H1 (cell line): ENCODE results near the gene MYOM1. TPM values are rescaled to one million over a fixed set of nuclear protein-coding genes. Genes with fewer than 3 reads are reported as not detected.

Experiments used
- CTCF ChIA-PET: fragments of 300-600 bp; sonication (Branson Sonifier 250); formaldehyde crosslinking; loops from one replicate; lab custom pipeline; 2021; ENCODE audit not compliant: partially characterized antibody; lab: Charles Lee
- POLR2A ChIA-PET: fragments of 300-600 bp; sonication (Branson Sonifier 250); formaldehyde crosslinking; loops from one replicate; lab custom pipeline; 2021; ENCODE audit warnings: inconsistent platforms; ENCODE audit not compliant: partially characterized antibody; lab: Charles Lee
- DNase-seq, 2 experiments: peaks; one replicate each; pipeline versions ENCODE4 v3.0.0 to v3.0.0-alpha.2; 2010 to 2022; ENCODE audit warnings: low spot score in 2 of 2, low read depth in 1 of 2, mixed read lengths in 1 of 2
- FAIRE-seq: peaks from 2 replicates; lab custom pipeline; 2011; peaks lifted over from hg19 to GRCh38; lab: Jason Lieb, UNC
- H2AFZ ChIP-seq: 2 replicates; pipeline ENCODE4 v1.8.1; 2012; ENCODE audit warnings: low read length, inconsistent platforms
- H2AK5ac ChIP-seq: 2 replicates; pipeline ENCODE4 v1.6.1; 2013; ENCODE audit warnings: low read depth, low read length
- H2BK120ac ChIP-seq: replicated peaks from 2 replicates; pipeline ENCODE3; 2013; ENCODE audit warnings: low read depth, low read length, inconsistent platforms
- H2BK12ac ChIP-seq: 2 replicates; pipeline ENCODE4 v1.6.1; 2013; ENCODE audit warnings: low read depth, low read length
- H2BK15ac ChIP-seq: 2 replicates; pipeline ENCODE4 v1.6.1; 2013; ENCODE audit warnings: low read length
- H2BK20ac ChIP-seq: 2 replicates; pipeline ENCODE4 v1.6.1; 2013; ENCODE audit warnings: low read length
- H2BK5ac ChIP-seq: 2 replicates; pipeline ENCODE4 v1.6.1; 2013; ENCODE audit warnings: low read depth, low read length
- H3K14ac ChIP-seq: 2 replicates; pipeline ENCODE4 v1.6.1; 2013; ENCODE audit warnings: inconsistent platforms; ENCODE audit not compliant: insufficient read length
- H3K18ac ChIP-seq: 2 replicates; pipeline ENCODE4 v1.6.1; 2013; ENCODE audit warnings: low read length; ENCODE audit errors: extremely low read depth
- H3K23ac ChIP-seq: 2 replicates; pipeline ENCODE4 v1.6.1; 2013; ENCODE audit warnings: inconsistent platforms; ENCODE audit not compliant: insufficient read length
- H3K23me2 ChIP-seq: 2 replicates; pipeline ENCODE4 v1.6.1; 2013; ENCODE audit warnings: low read depth, low read length
- H3K27ac ChIP-seq: 2 replicates; pipeline ENCODE4 v1.6.1; 2011; ENCODE audit warnings: low read depth, low read length, inconsistent platforms
- H3K27me3 ChIP-seq, 4 experiments: replicated peaks in 1 of 4; 1 replicate in 1 of 4; 2 replicates in 3 of 4; pipeline versions ENCODE4 v1.6.1 to v1.8.1; 2011 to 2013; ENCODE audit warnings: low read length in 3 of 4, mild to moderate bottlenecking in 3 of 4, inconsistent platforms in 2 of 4, mixed read lengths in 2 of 4, moderate library complexity in 1 of 4; ENCODE audit not compliant: control insufficient read depth in 3 of 4, insufficient read depth in 3 of 4; ENCODE audit errors: extremely low read depth in 1 of 4
- H3K36me3 ChIP-seq, 4 experiments: 2 replicates each; pipeline versions ENCODE4 v1.6.1 to v1.8.1; 2011 to 2013; ENCODE audit warnings: mild to moderate bottlenecking in 4 of 4, low read length in 3 of 4, moderate library complexity in 2 of 4, control low read depth in 1 of 4, inconsistent platforms in 1 of 4; ENCODE audit not compliant: insufficient read depth in 4 of 4, control insufficient read depth in 2 of 4
- H3K4ac ChIP-seq: replicated peaks from 2 replicates; pipeline ENCODE3; 2013; ENCODE audit warnings: low read length, low read depth, mixed read lengths, inconsistent platforms; ENCODE audit not compliant: insufficient read length
- H3K4me1 ChIP-seq, 4 experiments: replicated peaks in 1 of 4; 1 replicate in 1 of 4; 2 replicates in 3 of 4; pipeline versions ENCODE4 v1.6.1 to v1.8.1; 2011 to 2013; ENCODE audit warnings: low read length in 3 of 4, inconsistent platforms in 2 of 4, mixed read lengths in 1 of 4; ENCODE audit not compliant: insufficient read depth in 4 of 4, control insufficient read depth in 3 of 4
- H3K4me2 ChIP-seq, 2 experiments: 2 replicates each; pipeline versions ENCODE4 v1.6.1 to v1.8.1; 2011 to 2013; ENCODE audit warnings: low read depth in 2 of 2, low read length in 2 of 2, control low read depth in 1 of 2, inconsistent platforms in 1 of 2, mild to moderate bottlenecking in 1 of 2; ENCODE audit not compliant: insufficient read depth in 1 of 2
- H3K4me3 ChIP-seq, 4 experiments: fragments of 200-600, 300-600 bp in 1 of 4; sonication (generic), shearing (Covaris generic), sonication (Bioruptor Twin) in 1 of 4; 2 replicates each; pipeline versions ENCODE4 v1.5.1 to v1.8.1; 2011 to 2016; ENCODE audit warnings: low read length in 4 of 4, low read depth in 3 of 4, control low read depth in 2 of 4, inconsistent platforms in 2 of 4, mild to moderate bottlenecking in 2 of 4, mixed read lengths in 1 of 4, moderate library complexity in 1 of 4; ENCODE audit not compliant: insufficient read depth in 2 of 4; ENCODE audit errors: extremely low read depth in 1 of 4
- H3K56ac ChIP-seq: replicated peaks from 2 replicates; pipeline ENCODE3; 2013; ENCODE audit warnings: low read depth, mild to moderate bottlenecking, mixed read lengths, low read length, inconsistent platforms; ENCODE audit not compliant: insufficient read length
- H3K79me1 ChIP-seq: 2 replicates; pipeline ENCODE4 v1.6.1; 2013; ENCODE audit warnings: low read depth, low read length, control low read depth
- H3K79me2 ChIP-seq, 2 experiments: 2 replicates each; pipeline versions ENCODE4 v1.6.1 to v1.8.1; 2012 to 2013; ENCODE audit warnings: low read length in 2 of 2, mild to moderate bottlenecking in 2 of 2, inconsistent platforms in 1 of 2; ENCODE audit not compliant: insufficient read depth in 2 of 2, control insufficient read depth in 1 of 2
- H3K9ac ChIP-seq, 4 experiments: replicated peaks in 1 of 4; 1 replicate in 1 of 4; 2 replicates in 3 of 4; pipeline versions ENCODE4 v1.6.1 to v1.8.1; 2011 to 2013; ENCODE audit warnings: low read depth in 3 of 4, low read length in 3 of 4, control low read depth in 2 of 4, mild to moderate bottlenecking in 2 of 4, moderate library complexity in 2 of 4, inconsistent platforms in 1 of 4; ENCODE audit errors: extremely low read depth in 1 of 4
- H3K9me3 ChIP-seq, 2 experiments: 2 replicates each; pipeline versions ENCODE4 v1.6.1 to v1.8.1; 2012 to 2013; ENCODE audit warnings: mild to moderate bottlenecking in 2 of 2, moderate library complexity in 2 of 2, control low read depth in 1 of 2, inconsistent platforms in 1 of 2, low read depth in 1 of 2, low read length in 1 of 2, mixed read lengths in 1 of 2; ENCODE audit not compliant: insufficient read depth in 2 of 2
- H4K20me1 ChIP-seq, 2 experiments: replicated peaks in 1 of 2; 2 replicates each; pipeline versions ENCODE3 to v1.8.1; 2011 to 2013; ENCODE audit warnings: inconsistent platforms in 2 of 2, low read length in 2 of 2, mild to moderate bottlenecking in 1 of 2; ENCODE audit not compliant: insufficient read depth in 2 of 2, control insufficient read depth in 1 of 2
- H4K5ac ChIP-seq: 2 replicates; pipeline ENCODE4 v1.6.1; 2013; ENCODE audit warnings: low read length, low read depth, mixed read lengths, inconsistent platforms; ENCODE audit not compliant: insufficient read length
- H4K8ac ChIP-seq: 2 replicates; pipeline ENCODE4 v1.8.0; 2013; ENCODE audit warnings: mild to moderate bottlenecking, moderate library complexity, low read length, inconsistent platforms; ENCODE audit not compliant: insufficient read depth; ENCODE audit errors: extremely low read depth
- H4K91ac ChIP-seq: replicated peaks from 2 replicates; pipeline ENCODE3; 2013; ENCODE audit warnings: low read length, mixed read lengths, inconsistent platforms; ENCODE audit not compliant: insufficient read length
- EGR1 ChIP-seq: IDR thresholded peaks from 2 replicates; pipeline ENCODE4 v1.6.1; 2011; ENCODE audit warnings: low read depth, low read length, borderline replicate concordance
- SRF ChIP-seq: IDR thresholded peaks from 2 replicates; pipeline ENCODE4 v1.6.1; 2011; ENCODE audit warnings: mild to moderate bottlenecking, low read depth, low read length, moderate library complexity
- WGBS, 2 experiments: shearing (Covaris generic) in 1 of 2; methylation state at CpG; one replicate each; pipeline versions ENCODE4 v1.1.6 to v1.1.7; 2013 to 2015; ENCODE audit warnings: low lambda C conversion rate in 2 of 2, mixed read lengths in 2 of 2, inconsistent platforms in 1 of 2, low coverage in 1 of 2, missing lambda C conversion rate in 1 of 2; ENCODE audit not compliant: insufficient replicate concordance in 2 of 2, insufficient coverage in 1 of 2, insufficient read length in 1 of 2; ENCODE audit errors: extremely low coverage in 1 of 2, missing lambda C conversion rate in 1 of 2; 5-methylcytosine and 5-hydroxymethylcytosine counted together
- polyA plus RNA-seq, 7 experiments: library from polyadenylated mRNA; depleted of rRNA in 3 of 7; stranded (reverse) in 5 of 7; unstranded in 2 of 7; fragments of >200 nt in 5 of 7; fragments of 200-250 nt in 2 of 7; gene quantifications; 1 replicate in 5 of 7; 2 replicates in 1 of 7; 4 replicates in 1 of 7; pipeline versions ENCODE4 v1.2.1 to v1.2.3, GENCODE V29; 2011 to 2013; ENCODE audit warnings: missing spikeins in 2 of 7, mixed read lengths in 2 of 7
- total RNA-seq: library from RNA; stranded (reverse); fragmentation: NEBNext Ultra II Directional; extraction: Animal tissue kit (Norgen Biotek cat#: 25700); gene quantifications from 2 replicates; pipeline ENCODE4 v1.2.1, GENCODE V29; 2021

MYOM1 gene
- total and polyA plus RNA-seq, 2 of the 8 experiments (the other 6 are each of a cell fraction or from before 2014, with no cell fraction given): 0.06 to 0.32 TPM

- Histone ChIP-seq H3K79me2 (no peaks in the 10 kb centered on the region), H2BK20ac (no peak overlapping the region), H3K9me3 (no peaks in the 10 kb centered on the region), H4K5ac (no peak overlapping the region), H2BK15ac (no peak overlapping the region), H3K14ac (no peak overlapping the region), H4K20me1 (no peaks in the 10 kb centered on the region), H2BK5ac (no peak overlapping the region), H4K91ac (no peak overlapping the region), H3K79me1 (no peaks in the 10 kb centered on the region), H3K4me3 (no peak overlapping the region), H2BK120ac (no peak overlapping the region), H3K4ac (no peak overlapping the region), H3K56ac (no peak overlapping the region), H2AFZ (no peak overlapping the region), H2AK5ac (no peak overlapping the region), H3K4me1 (no peaks in the 10 kb centered on the region; a peak in 1 of 7 replicates), H4K8ac (no peak overlapping the region), H3K36me3 (no peaks in the 10 kb centered on the region), H3K27ac (no peak overlapping the region), H3K23me2 (no peaks in the 10 kb centered on the region), H3K23ac (no peak overlapping the region), H3K4me2 (no peak overlapping the region), H2BK12ac (no peak overlapping the region), H3K9ac (no peak overlapping the region), H3K27me3 (no peaks in the 10 kb centered on the region), H3K18ac (no peak overlapping the region)
- no peak for FAIRE-seq
- POLR2A ChIA-PET: interaction anchor here (1.1 kb wide), 1 partner anchor 13 kb away, joined by 3 read pairs; no protein-coding TSS in a partner anchor
- DNase-seq: no peak
- 86% methylated on average over 2 of the region's 2 CpGs; no CpG with 5 or more reads in 1 of the 2 experiments for WGBS, 2 experiments
- CTCF ChIA-PET: no interaction called here
- no peak for TF ChIP-seq SRF
- TF ChIP-seq EGR1: no peak
Measured at GRCh38 chr18:3207565-3207964, 12.2 kb downstream of the MYOM1 start.
